Sigmoid colon (tissue), 3 donors: Measurements from ENCODE around the gene CDK18.

ENCODE experiments used
- CTCF ChIP-seq, 4 experiments: fragments of 450-650 bp in 3 of 4; fragments of 200-600 bp in 1 of 4; IDR thresholded peaks; one replicate each; pipeline ENCODE4 v1.5.1; 2016 to 2019; ENCODE audit warnings: antibody characterized with exemption in 4 of 4, mild to moderate bottlenecking in 3 of 4, moderate library complexity in 2 of 4
- POLR2A ChIP-seq, 2 donors: fragments of 450-650 bp; IDR thresholded peaks; one replicate each; pipeline ENCODE4 v1.6.1; 2016; ENCODE audit warnings: antibody characterized with exemption in 2 of 2, mild to moderate bottlenecking in 2 of 2, moderate library complexity in 2 of 2

- TF ChIP-seq CTCF (IDR thresholded peaks at IDR 0.05), result no peak
- no peak for TF ChIP-seq POLR2A (IDR thresholded peaks at IDR 0.05)
Measured at GRCh38 chr1:205516362-205516761, 11.9 kb downstream of the CDK18 start.
